ENCODE results near the gene SAG.
"Not testable (repeated sequence)": the region's sequence is repeated elsewhere in the genome, so short reads cannot be mapped to it uniquely, and the experiment has no call there.

The SAG gene

DNA sequence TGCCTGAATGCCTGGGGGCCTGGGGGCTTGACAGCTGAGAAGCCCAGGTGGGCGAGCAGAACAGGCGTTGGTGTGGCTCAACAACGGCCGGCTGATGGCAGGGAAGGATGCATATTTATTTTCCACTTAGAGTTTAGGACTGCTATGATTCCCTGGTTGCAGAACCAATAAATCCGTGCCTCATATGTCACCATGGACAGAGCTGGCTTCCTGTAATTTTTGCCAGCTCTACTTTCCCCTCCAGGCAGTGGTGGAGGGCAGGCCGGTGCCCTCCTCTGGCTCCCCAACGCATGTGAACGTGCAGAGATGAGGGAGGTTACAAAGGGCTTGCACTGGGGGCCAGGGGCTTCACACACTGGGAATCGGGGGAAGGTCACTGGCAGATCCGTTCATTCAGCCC is 18.2 kb downstream of the SAG start:
- TF ChIP-seq CTBP1 (IDR thresholded peaks at IDR 0.05; ENCODE audit: borderline replicate concordance): no peak
- no peak for TF ChIP-seq FOXK2 (IDR thresholded peaks at IDR 0.05)
- TF ChIP-seq ELF4 (IDR thresholded peaks at IDR 0.05): no peak
- TF ChIP-seq NFRKB (IDR thresholded peaks at IDR 0.05): no peak
- no peak for TF ChIP-seq SP1 (IDR thresholded peaks at IDR 0.05)
- no peak for TF ChIP-seq SUZ12 (IDR thresholded peaks at IDR 0.05)
- TF ChIP-seq BHLHE40 (IDR thresholded peaks at IDR 0.05; ENCODE audit: borderline replicate concordance): no peak
- POLR2A ChIA-PET: no interaction called here
- DNase-seq (ENCODE audit: extremely low spot score): no peak
- CTCF ChIA-PET: no interaction called here

DNA sequence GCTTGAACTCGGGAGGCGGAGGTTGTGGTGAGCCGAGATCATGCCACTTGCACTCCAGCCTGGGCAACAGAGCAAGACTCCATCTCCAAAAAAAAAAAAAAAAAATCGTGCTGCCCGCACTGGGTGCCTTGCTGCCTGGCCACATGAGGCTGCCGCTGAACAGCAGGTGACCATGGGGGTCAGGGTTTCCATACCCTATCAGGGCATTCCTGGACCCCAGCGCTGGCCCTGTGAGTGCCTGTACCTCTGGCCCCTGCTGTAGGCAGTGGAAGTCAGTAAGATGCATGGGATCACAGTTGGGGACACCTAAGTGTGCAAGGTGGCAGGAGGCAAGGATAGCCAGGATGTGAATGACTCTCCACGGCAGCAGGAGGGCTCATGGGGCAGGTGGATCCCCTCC is 18.9 kb downstream of the SAG start:
- POLR2A ChIA-PET: no interaction called here

DNA sequence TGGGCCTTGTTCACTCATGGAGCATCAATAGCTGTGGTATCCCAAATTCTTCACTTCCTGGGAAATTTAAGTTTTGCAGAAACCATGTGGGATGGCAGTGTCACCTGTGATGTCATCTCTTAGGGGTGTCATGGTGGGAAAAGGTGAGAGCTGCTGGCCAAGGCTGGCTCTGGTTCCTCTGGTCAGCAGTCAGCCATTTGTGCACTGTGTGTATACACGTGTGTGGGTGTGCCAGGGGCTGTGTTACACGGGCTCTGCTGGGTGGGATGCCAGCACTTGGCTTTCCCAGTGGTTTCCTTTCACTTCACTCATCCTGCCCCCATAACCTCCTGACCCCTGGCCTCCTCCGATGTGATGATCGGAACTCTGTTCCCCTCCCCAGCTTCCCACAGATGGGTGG is 21.3 kb downstream of the SAG start:
- ChIA-PET CTCF (no interaction called here), POLR2A (no interaction called here)
- DNase-seq (ENCODE audit: extremely low spot score): no peak
- TF ChIP-seq CTBP1 (IDR thresholded peaks at IDR 0.05; ENCODE audit: borderline replicate concordance) (no peak), ARNT (IDR thresholded peaks at IDR 0.05) (no peak), HDGF (IDR thresholded peaks at IDR 0.05; ENCODE audit: borderline replicate concordance) (no peak), SP1 (IDR thresholded peaks at IDR 0.05) (no peak), NFRKB (IDR thresholded peaks at IDR 0.05) (no peak), FOXA1 (IDR thresholded peaks at IDR 0.05) (no peak), LEF1 (IDR thresholded peaks at IDR 0.05; ENCODE audit: borderline replicate concordance) (no peak), ELF4 (IDR thresholded peaks at IDR 0.05) (no peak), BHLHE40 (IDR thresholded peaks at IDR 0.05; ENCODE audit: borderline replicate concordance) (no peak), ZNF384 (IDR thresholded peaks at IDR 0.05) (no peak), TARDBP (IDR thresholded peaks at IDR 0.05) (no peak), L3MBTL2 (conservative IDR thresholded peaks at IDR 0.05) (no peak), SUZ12 (IDR thresholded peaks at IDR 0.05) (no peak), FOXK2 (IDR thresholded peaks at IDR 0.05) (no peak)
- TF ChIP-seq, protein P1, sequence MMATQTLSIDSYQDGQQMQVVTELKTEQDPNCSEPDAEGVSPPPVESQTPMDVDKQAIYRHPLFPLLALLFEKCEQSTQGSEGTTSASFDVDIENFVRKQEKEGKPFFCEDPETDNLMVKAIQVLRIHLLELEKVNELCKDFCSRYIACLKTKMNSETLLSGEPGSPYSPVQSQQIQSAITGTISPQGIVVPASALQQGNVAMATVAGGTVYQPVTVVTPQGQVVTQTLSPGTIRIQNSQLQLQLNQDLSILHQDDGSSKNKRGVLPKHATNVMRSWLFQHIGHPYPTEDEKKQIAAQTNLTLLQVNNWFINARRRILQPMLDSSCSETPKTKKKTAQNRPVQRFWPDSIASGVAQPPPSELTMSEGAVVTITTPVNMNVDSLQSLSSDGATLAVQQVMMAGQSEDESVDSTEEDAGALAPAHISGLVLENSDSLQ (IDR thresholded peaks at IDR 0.05): no peak

More for the DNA sequence above, 18.9 kb downstream of the SAG start:
- TF ChIP-seq BHLHE40 (IDR thresholded peaks at IDR 0.05; ENCODE audit: borderline replicate concordance) (no peak), TARDBP (IDR thresholded peaks at IDR 0.05) (no peak), FOXK2 (IDR thresholded peaks at IDR 0.05) (no peak), LEF1 (IDR thresholded peaks at IDR 0.05; ENCODE audit: borderline replicate concordance) (no peak), L3MBTL2 (conservative IDR thresholded peaks at IDR 0.05) (no peak), SUZ12 (IDR thresholded peaks at IDR 0.05) (no peak), FOXM1 (IDR thresholded peaks at IDR 0.05; ENCODE audit: borderline replicate concordance) (no peak)
- CTCF ChIA-PET: no interaction called here
- DNase-seq (ENCODE audit: extremely low spot score): no peak

DNA sequence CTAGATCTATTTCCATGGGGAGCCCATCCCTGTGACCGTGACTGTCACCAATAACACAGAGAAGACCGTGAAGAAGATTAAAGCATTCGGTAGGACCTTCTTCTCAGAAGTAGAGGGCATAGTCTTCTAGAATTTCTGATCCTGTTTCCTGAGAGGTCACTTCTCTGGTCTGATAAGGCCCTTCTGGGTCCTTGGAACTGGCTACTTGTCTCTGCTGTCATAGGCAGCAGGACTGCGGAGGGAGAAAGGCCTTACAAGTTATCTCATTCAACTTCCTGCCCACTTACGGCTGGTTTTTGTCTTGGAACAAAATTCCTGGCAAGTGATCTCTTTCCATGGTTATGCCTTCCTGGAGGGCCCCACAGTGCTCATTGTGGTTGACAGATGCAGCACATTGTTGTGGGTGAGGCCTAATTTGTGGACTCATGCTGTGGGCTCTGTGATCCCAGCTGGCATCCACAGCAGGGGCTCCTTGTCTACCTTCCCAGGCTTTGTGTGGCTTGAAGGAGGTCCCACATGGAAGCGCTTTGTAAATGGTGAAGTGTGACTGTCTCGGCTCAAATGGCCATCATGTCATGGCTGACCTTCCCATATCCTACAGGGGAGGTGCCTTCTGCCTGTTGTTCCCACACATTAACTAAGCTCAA is 22.0 kb downstream of the SAG start:
- TF ChIP-seq ELF4 (IDR thresholded peaks at IDR 0.05): no peak
- TF ChIP-seq FOXA1 (IDR thresholded peaks at IDR 0.05): no peak
- TF ChIP-seq, protein P1 (IDR thresholded peaks at IDR 0.05): no peak
- no peak for TF ChIP-seq ARNT (IDR thresholded peaks at IDR 0.05)
- no peak for TF ChIP-seq BHLHE40 (IDR thresholded peaks at IDR 0.05; ENCODE audit: borderline replicate concordance)
- no peak for TF ChIP-seq HDGF (IDR thresholded peaks at IDR 0.05; ENCODE audit: borderline replicate concordance)
- TF ChIP-seq SP1 (IDR thresholded peaks at IDR 0.05): no peak
- no peak for DNase-seq (ENCODE audit: extremely low spot score)
- POLR2A ChIA-PET: no interaction called here
- CTCF ChIA-PET: no interaction called here

DNA sequence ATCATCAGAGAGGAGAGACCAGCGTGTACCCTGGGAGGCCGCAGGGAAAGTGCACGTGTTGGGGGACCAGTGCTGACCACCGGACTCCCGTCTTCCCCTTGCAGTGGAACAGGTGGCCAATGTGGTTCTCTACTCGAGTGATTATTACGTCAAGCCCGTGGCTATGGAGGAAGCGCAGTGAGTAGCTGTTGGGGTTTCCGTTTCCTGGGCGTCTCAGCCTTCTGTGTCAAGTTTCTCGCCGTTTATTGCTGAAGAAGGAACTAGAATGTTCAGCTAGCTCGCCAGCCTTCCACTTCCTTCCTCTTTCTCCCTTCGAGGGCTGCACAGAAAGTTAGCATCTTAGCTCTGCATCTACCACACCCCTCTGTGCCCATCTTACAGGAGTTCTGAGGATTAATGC is 23.9 kb downstream of the SAG start:
- POLR2A ChIA-PET: no interaction called here
- TF ChIP-seq SUZ12 (IDR thresholded peaks at IDR 0.05) (no peak), LEF1 (IDR thresholded peaks at IDR 0.05; ENCODE audit: borderline replicate concordance) (no peak), ZNF384 (IDR thresholded peaks at IDR 0.05) (no peak), FOXA1 (IDR thresholded peaks at IDR 0.05) (no peak), HDGF (IDR thresholded peaks at IDR 0.05; ENCODE audit: borderline replicate concordance) (no peak), NFRKB (IDR thresholded peaks at IDR 0.05) (no peak), FOXM1 (IDR thresholded peaks at IDR 0.05; ENCODE audit: borderline replicate concordance) (no peak), BHLHE40 (IDR thresholded peaks at IDR 0.05; ENCODE audit: borderline replicate concordance) (no peak), SP1 (IDR thresholded peaks at IDR 0.05) (no peak), FOXK2 (IDR thresholded peaks at IDR 0.05) (no peak), L3MBTL2 (conservative IDR thresholded peaks at IDR 0.05) (no peak), ELF4 (IDR thresholded peaks at IDR 0.05) (no peak), TARDBP (IDR thresholded peaks at IDR 0.05) (no peak), CTBP1 (IDR thresholded peaks at IDR 0.05; ENCODE audit: borderline replicate concordance) (no peak), ARNT (IDR thresholded peaks at IDR 0.05) (no peak)
- TF ChIP-seq, protein P1 (IDR thresholded peaks at IDR 0.05): no peak
- CTCF ChIA-PET: interaction anchor here (0.6 kb wide), 1 partner anchor 12 kb away, joined by 3 read pairs; no protein-coding TSS in a partner anchor
- DNase-seq (ENCODE audit: extremely low spot score): no peak

DNA sequence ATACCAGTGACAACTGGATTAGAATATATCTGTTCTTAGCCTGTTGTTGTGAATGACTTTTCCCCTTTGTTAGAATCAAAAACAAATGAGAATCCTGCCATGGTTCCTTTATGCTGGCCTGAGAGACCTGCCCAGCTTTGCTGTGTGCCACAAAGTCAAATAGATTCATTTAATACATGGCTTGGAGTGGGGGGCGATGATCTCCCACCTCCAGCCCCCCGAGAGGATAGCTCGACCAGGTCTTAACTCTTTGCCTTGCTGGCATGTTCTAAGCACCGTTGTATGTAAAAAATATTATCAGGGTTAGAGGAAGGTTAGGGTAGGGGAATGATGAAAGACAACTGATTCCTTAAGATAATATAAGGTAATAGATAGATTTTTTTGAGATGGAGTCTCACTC is 24.5 kb downstream of the SAG start:
- CTCF ChIA-PET: no interaction called here
- TF ChIP-seq FOXK2 (IDR thresholded peaks at IDR 0.05): no peak
- POLR2A ChIA-PET: no interaction called here
- DNase-seq (ENCODE audit: extremely low spot score): no peak

DNA sequence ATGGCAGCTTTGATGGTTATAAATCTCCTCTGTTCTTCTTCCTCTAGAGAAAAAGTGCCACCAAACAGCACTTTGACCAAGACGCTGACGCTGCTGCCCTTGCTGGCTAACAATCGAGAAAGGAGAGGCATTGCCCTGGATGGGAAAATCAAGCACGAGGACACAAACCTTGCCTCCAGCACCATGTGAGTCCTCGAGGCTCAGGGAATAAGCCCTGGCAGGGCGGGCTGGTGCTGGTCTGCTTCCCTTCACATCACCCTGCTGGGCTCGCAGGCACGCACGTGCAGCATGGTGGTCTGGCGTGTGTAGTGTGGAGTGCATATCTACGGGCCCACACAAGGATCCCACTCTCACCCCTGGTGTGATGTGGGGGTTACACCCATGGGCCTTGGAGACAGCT is 27.3 kb downstream of the SAG start:
- no peak for DNase-seq (ENCODE audit: extremely low spot score)
- CTCF ChIA-PET: no interaction called here
- POLR2A ChIA-PET: no interaction called here
- no peak for TF ChIP-seq TARDBP (IDR thresholded peaks at IDR 0.05)
- TF ChIP-seq ELF4 (IDR thresholded peaks at IDR 0.05): no peak
- TF ChIP-seq BHLHE40 (IDR thresholded peaks at IDR 0.05; ENCODE audit: borderline replicate concordance): no peak
- no peak for TF ChIP-seq FOXA1 (IDR thresholded peaks at IDR 0.05)
- TF ChIP-seq NFRKB (IDR thresholded peaks at IDR 0.05): no peak
- TF ChIP-seq, protein P1 (IDR thresholded peaks at IDR 0.05): no peak
- no peak for TF ChIP-seq HDGF (IDR thresholded peaks at IDR 0.05; ENCODE audit: borderline replicate concordance)

DNA sequence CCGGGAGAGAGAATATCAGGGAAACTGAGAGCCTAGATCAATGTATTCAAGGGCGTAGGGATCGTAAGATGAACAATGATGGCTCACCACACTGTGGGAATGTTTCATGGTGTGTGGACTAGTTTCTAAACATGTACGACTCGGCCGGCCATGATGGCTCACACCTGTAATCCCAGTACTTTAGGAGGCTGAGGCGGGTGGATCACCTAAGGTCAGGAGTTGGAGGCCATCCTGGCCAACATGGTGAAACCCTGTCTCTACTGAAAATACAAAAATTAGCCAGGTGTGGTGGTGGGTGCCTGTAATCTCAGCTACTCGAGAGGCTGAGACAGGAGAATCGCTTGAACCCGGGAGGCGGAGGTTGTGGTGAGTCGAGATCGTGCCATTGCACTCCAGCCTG is 28.5 kb downstream of the SAG start:
- DNase-seq (ENCODE audit: extremely low spot score); CTCF ChIA-PET; POLR2A ChIA-PET: not testable (repeated sequence)
